Non-pigmented ciliary epithelial cell (primary cell): Measurements from ENCODE around the gene CPNE7.
"Not testable (repeated sequence)": the region's sequence is repeated elsewhere in the genome, so short reads cannot be mapped to it uniquely, and the experiment has no call there.

Experiments used
- DNase-seq: peaks from one replicate; pipeline ENCODE4 v3.0.0-alpha.2; 2010; ENCODE audit warnings: low read depth

CPNE7 gene

DNA sequence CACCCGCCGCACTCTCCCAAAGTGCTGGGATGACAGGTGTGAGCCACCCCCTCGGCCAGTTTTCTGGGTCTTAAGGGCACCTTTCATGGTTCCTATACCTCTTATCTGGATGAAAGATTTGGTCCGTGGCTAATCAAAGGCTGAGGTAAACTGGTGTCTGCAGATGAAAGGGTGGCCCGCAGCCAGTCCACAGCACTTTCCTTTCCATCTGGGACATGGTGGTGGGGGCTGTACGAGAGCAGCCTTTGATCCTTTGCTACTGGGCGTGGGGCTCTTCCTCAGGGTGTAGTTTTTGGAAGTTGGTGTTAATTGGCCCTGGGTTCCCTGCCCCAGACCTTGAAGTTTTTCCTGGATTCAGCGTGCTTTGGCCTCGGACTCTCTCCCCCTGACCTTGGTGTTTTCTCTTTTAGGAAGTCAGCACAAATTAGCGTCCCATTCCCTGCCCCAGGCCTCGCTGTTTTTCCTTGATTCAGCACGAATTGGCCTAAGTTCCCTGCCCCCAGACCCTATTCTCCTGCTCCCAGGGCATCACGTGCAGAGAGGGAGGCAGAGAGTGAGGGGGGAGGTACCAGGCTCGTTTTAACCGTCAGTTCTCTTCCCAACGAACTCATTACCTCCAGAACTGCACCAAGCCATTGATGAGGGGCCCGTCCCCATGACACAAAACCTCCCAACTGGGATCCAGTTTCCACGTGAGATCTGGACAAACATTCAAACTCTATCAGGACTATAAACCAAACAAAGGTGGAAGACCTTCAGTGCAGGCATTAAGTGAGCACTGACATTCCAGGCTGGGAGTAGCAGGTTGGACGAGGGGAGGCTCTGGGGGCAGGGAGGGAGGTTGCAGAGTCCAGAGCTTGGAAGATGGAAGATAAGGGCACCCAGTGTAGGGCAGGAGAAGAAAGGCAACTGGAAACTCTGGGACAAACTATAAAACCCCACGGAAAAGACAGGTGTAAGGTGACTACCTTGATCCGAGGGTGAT is 49.5 kb downstream of the CPNE7 start:
- DNase-seq: no peak

DNA sequence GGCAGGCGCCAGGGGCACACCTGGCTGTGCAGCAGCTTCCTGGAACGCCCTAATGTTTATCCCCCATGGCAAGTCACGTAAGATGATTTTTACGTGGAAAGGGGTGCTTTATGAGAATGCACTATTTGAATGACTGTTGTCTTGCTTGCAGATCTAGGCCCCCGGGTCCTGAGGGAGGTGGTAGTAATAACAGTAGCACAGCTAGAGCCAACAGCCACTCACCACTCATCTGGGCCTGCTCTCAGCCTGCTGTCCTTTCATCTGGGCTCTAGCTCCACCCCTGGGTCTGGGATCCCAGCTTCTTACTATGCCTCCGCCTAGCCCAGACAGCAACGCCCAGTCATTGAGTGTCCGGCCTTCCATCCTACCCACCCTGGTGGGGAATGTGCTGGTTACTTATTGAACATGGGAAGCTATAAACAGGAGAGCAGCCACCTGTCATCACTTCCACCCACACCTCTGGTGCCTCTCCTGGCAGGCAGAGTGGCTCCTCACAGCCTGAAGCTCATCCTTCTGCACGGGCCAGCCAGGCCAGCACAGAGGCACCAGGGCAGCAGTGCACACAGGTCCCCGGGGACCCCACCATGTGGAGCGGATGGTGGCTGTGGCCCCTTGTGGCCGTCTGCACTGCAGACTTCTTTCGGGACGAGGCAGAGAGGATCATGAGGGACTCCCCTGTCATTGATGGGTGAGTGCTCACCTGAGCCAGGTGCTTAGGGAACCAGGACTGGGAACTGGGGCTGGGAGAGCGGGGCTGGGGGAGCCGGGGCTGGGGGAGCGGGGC is 54.5 kb downstream of the CPNE7 start:
- DNase-seq: no peak

DNA sequence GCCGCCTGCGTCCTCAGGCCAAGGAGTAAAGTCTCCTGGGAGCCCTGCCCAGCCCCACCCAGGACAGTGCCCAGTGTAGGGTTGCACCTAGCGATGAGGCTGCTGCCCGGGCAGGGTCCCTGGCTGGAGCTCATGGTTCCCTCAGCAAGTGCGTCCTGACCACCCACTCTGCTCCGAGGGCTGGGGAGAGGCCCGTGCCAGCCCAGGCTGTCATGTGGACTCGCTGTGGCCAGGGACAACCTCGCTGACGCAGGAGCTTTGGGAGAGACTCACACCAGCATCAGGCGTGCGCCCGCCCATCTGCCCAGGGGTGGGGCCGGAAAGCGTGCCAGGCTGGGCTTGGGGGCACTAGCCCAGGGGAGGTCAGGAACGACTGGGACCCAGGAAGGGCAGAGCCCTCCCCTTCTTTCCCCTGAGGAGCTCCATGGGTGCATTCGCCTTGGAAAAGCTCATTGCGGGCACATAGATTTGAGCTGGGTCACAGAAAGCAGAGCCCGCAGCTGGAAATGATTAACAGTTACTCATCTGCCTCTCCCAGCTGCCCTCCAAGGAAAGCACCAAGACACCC is 57.6 kb downstream of the CPNE7 start:
- no peak for DNase-seq

DNA sequence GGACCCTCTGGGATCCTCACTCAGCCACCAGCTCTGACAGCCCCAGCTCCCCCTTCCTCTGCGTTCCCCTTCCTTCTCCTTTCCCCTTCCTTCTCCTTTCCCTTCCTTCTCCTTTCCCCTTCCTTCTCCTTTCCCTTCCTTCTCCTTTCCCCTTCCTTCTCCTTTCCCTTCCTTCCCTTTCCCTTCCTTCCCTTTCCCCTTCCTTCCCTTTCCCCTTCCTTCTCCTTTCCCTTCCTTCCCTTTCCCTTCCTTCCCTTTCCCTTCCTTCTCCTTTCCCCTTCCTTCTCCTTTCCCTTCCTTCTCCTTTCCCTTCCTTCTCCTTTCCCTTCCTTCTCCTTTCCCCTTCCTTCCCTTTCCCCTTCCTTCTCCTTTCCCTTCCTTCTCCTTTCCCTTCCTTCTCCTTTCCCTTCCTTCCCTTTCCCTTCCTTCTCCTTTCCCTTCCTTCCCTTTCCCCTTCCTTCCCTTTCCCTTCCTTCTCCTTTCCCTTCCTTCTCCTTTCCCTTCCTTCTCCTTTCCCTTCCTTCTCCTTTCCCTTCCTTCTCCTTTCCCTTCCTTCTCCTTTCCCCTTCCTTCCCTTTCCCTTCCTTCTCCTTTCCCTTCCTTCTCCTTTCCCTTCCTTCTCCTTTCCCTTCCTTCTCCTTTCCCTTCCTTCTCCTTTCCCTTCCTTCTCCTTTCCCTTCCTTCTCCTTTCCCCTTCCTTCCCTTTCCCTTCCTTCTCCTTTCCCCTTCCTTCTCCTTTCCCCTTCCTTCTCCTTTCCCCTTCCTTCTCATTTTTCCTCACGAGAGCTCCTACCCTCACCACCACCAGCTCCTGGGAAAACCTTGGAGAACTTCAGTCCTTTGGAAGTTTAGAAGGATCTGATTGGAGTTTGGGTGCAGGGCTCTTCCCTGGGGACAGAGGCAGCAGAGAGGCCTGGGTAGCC is 59.2 kb downstream of the CPNE7 start:
- DNase-seq: not testable (repeated sequence)

DNA sequence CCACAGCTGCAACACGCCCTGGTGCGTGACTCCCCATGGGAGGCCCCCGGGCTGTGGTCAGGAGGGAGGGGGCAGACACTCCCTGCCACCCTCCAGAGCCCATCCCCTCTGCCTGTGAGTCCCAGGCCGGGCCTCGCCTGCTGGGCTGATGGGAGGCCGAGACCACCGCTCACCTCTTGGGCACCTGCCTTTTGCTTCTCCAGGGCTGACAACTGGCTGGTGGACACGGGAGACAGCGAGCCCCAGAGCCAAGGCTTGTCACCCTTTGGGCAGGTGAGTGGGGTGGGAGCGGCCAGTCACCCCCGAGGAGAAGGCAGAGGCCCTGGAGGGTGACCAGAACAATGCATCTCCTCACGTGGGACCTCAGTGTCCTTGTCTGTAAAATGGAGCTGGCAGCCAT is 61.1 kb downstream of the CPNE7 start:
- DNase-seq: no peak

DNA sequence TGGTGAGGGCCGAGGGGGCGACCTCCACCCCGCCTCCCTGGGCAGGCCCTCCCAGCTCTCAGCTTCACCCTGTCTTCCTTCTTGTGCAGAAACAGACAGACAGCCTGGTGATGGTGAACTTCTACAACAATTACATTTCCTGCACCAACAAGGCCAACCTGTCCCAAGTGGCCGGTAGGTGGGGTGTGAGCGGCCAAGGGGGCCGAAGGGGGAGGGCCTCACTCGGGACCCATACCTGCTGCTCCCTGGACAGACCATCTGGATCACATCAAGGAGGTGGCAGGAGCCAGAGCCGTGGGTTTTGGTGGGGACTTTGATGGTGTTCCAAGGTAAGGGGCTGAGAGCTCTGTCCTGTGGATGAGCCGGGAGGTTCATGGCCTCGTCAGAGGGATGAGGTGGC is 61.8 kb downstream of the CPNE7 start:
- no peak for DNase-seq

DNA sequence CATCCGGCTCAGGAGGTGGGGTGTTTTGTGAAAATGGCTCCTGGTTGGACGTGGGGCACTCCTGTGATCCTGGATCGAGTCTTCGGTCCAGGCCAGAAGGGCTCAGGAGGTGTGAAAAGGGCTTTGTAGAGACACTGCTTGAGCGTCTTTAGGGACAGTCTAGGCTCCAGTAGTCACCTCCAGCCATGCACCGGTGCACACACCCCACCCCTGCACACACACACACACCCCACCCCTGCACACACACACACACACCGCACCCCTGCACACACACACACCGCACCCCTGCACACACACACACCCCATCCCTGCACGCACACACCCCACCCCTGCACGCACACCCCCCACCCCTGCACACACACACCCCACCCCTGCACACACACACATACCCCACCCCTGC is 62.9 kb downstream of the CPNE7 start:
- DNase-seq: no peak

DNA sequence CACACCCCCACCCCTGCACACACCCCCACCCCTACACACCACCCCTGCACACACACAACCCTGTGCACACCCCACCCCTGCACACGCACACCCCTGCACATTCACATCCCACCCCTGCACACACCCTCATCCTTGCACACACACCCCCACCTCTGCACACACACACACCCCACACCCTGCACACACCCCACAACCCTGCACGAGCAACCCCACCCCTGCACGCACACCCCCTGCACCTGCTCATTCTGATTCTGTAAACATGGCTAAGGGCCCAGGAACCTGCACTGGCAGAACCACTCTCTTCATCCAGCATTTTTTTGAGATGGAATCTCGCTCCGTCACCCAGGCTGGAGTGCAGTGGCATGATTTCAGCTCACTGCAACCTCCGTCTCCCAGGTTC is 63.8 kb downstream of the CPNE7 start:
- DNase-seq: no peak

DNA sequence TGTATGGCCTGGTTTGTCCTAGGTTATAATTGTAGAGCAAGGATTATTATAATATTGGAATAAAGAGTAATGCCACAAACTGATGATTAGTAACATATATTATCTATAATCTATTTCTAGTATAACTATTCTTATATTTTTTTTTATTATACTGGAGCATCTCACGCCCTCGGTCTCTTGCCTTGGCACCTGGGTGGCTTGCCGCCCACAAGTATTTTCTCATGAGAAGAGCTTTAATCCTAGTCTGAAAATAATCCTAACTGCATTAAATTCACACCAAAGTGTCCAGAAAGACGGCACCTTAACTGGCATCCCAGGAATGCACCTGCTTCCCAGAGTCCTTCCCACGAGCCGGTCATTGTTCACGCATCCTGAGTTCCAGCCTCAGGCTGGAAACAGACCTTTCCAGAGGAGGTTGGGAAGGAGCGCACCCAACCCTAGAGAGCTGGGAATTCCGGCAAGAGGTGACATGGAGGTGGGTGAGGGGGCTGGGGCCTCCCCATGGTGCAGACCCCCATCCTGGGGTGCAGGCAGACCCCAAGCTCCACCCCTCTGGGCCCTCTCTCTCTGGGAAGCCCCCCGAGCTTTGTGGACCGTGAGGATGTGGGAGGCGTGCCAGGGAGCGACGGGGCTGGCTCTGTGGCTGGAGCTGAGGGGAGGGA is 66.0 kb downstream of the CPNE7 start:
- no peak for DNase-seq

DNA sequence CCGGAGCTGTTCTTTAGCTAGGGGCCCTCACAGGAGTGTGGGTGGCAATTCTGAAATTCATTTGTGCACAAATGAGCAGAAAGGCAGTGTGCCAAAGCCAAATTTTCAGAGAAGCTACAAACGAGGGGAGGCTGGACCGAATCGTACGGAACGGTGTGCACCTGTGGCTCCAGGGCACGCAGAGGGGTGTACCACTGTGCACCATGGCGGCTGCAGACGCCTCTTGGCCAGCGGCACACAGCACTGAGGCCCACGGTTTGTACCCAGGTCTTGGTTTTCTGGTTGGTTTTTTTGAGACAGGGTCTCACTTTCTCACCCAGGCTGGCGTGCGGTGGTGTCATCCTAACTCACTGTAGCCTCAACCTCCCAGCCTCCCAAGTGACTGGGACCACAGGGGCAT is 67.0 kb downstream of the CPNE7 start:
- DNase-seq: no peak

DNA sequence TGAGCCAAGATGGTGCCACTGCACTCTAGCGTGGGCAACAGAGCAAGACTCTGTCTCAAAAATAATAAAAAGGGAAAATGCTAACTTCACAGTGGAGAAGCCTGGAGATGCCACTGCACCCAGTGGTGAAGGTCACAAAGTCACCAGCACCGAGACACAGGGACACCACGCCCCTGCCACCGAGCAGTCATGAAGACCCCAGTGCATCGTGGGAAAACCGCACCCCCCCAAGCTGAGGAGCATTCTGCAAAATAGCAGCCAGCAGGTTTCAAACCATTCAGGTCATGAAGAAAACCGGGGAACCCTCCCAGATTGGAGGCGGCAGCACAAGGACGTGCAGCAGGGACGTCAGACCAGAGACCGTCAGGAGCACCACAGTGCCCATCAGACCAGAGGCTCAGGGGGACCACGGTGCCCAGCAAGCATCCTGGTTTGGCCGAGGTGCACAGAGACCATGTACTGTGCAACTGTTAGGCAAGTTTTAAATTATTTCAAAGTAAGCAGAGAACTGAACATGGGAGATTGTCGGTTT is 68.3 kb downstream of the CPNE7 start:
- no peak for DNase-seq

DNA sequence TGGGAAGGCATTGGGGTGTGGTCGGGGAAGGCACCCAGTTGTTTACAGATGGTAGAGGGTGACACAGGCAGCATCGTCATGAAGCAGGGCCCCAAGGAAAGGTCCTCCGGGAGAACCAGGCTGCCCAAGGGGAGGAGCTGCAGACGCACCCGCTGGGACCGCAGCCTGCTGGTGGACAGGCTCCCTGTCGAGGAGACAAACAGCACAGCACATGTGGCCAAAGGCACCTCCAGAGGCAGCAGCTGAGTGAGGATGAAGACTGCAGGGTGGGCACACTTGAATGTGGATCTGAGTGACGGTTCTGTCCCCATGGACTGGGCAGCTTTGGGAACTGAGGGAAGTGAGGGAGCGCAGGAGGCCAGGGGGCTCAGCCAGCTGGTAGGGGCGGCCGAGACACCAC is 69.6 kb downstream of the CPNE7 start:
- DNase-seq: no peak

DNA sequence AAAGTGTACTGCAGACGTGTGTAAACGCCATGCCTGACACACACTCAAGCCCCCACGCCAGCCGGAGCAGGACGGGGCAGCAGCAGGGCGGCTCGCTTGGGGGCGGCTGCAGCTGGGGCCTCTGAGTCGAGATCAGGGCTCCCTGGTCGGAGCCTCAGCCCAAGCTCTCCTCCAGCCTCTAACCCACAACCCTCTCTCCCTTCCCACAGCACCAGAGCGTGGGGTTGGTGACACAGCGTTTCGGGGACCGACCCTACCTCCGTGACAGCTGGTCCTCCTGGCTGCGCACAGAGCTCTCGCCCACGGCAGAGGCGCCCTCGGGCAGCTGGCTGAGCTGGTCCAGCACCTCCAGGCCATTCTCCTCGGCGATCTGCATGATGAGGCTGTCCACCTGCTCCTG is 70.7 kb downstream of the CPNE7 start:
- no peak for DNase-seq
